AG10803 (cell line): Measurements from ENCODE around the gene DNAJC27.

Experiments used
- DNase-seq: peaks from one replicate; pipeline ENCODE4 v3.0.0; 2010; ENCODE audit warnings: low read depth
- H3K4me3 ChIP-seq: 2 replicates; pipeline ENCODE4 v1.5.1; 2011; ENCODE audit warnings: mild to moderate bottlenecking, low read length, control low read depth
- CTCF ChIP-seq: conservative IDR thresholded peaks from 2 replicates; pipeline ENCODE4 v1.5.1; 2011; ENCODE audit warnings: mild to moderate bottlenecking, low read length, control low read depth, inconsistent platforms

DNAJC27 gene

GRCh38 chr2:24970483-24971285 is 1.1 kb downstream of the DNAJC27 start:
- peak; percentile 57 for DNase-seq
- peak overlapping the region; percentile 74 for H3K4me3 ChIP-seq
- no peak for TF ChIP-seq CTCF

DNA sequence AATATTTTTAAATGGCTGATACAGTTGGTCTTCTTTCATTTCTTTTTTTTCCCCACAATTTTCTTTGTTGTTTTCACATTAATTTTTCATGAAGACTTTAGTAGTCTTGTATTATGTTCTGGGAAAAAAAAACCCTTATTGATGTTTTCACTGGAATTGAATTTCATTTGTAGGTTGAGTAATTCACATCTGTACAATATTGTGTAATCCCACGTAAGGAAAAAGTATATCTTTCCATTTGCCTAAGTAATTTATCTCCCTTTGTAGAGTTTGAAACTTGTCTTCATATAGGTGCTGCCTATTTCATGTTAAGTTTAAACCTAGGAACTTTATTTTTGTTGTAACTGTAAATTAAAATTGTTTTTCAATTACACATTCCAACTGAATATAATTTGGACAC is 2.0 kb downstream of the DNAJC27 start:
- H3K4me3 ChIP-seq, result no peak overlapping the region
- peak; percentile 12 for DNase-seq
- TF ChIP-seq CTCF, result no peak

GRCh38 chr2:24961903-24962302 is 9.9 kb downstream of the DNAJC27 start:
- no peak overlapping the region for H3K4me3 ChIP-seq
- no peak for DNase-seq
- TF ChIP-seq CTCF, result no peak

- TF ChIP-seq CTCF, result no peak
- DNase-seq, result no peak
- H3K4me3 ChIP-seq, result no peak overlapping the region
Observed at GRCh38 chr2:24959761-24960160, 12.0 kb downstream of the DNAJC27 start.

DNA sequence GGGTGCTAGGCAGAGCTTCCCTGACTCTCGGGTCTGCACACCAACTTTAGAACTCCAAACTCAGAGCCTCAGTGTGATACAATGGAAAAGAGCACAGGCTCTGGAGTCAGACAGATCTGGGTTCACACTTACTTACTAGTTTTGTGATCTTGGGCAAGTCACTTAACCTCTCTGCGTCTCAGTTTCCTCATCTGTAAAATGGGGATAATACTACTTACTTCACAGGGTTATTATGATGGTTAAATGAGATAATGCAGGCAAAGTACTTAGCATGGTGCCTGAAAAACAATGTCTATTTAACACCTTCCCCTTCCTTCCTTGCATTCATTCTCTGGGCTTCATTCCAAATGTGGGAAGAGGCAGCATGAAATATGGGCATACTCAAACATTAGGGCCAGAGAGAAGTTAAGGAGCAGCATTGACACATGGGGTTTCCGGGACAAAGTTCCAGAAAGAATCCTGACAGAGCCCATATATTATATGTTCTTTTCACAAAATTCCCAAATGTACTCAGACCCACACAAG is 13.3 kb downstream of the DNAJC27 start:
- no peak for TF ChIP-seq CTCF
- H3K4me3 ChIP-seq, result no peak overlapping the region
- no peak for DNase-seq

DNA sequence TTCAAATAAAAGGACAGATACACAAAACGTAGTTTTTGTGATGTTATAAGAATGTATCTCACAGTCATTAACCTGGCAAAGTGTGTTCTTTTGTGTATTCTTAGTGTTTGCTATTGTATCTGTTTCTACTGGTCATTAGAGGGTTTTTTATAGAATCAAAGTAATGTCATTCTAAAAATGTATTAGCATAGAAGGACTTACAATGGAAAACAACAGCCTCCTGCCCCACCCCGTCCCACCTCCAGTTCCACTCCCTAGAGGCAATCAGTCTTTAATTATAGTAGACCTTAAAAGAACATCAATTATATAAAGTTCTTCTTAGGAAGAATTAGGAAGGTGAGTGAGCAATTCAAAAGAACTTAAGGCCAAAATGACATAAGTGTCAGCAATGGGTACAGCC is 13.8 kb downstream of the DNAJC27 start:
- no peak overlapping the region for H3K4me3 ChIP-seq
- no peak for DNase-seq
- no peak for TF ChIP-seq CTCF

DNA sequence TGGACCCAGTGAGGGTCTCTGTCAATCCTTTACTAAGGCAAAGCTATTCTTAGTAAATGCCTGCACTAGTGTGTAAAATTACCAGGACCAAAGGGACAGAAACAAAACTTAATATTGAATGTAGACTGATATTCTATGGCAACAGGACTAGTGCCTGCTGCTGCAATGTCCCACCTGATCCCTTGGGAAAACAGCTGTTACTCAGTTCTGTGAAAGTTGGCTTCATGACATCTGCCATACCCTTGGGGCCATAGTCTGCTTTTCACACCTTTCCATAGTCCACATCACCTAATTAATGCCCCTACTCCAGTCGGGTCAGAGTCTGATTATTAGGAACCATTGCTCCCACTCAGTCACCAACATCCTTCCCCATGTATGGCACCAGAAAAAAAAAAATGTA is 14.5 kb downstream of the DNAJC27 start:
- no peak for TF ChIP-seq CTCF
- no peak for DNase-seq
- no peak overlapping the region for H3K4me3 ChIP-seq
